Muscle layer of duodenum (tissue), 2 donors: ENCODE measurements around the gene SOD1.
A peak's percentile ranks its signal among the peaks of the same experiment; 100 is the strongest.
"Not testable (repeated sequence)": the region's sequence is repeated elsewhere in the genome, so short reads cannot be mapped to it uniquely, and the experiment has no call there.

Experiments used
- H3K27ac ChIP-seq: one replicate; pipeline ENCODE4 v1.7.0; 2013; ENCODE audit warnings: mild to moderate bottlenecking, low read length
- H3K27me3 ChIP-seq: one replicate; pipeline ENCODE4 v1.7.0; 2013; ENCODE audit warnings: low read depth, mild to moderate bottlenecking, control low read depth, low read length
- H3K36me3 ChIP-seq, 2 donors: one replicate each; pipeline ENCODE4 v1.7.0; 2013; ENCODE audit warnings: low read length in 2 of 2, control low read depth in 1 of 2, mild to moderate bottlenecking in 1 of 2; ENCODE audit not compliant: insufficient read depth in 2 of 2, control insufficient read depth in 1 of 2
- H3K4me1 ChIP-seq, 2 donors: one replicate each; pipeline ENCODE4 v1.7.0; 2013; ENCODE audit warnings: low read length in 2 of 2, mild to moderate bottlenecking in 2 of 2, control low read depth in 1 of 2, moderate library complexity in 1 of 2; ENCODE audit not compliant: insufficient read depth in 2 of 2, control insufficient read depth in 1 of 2
- H3K4me3 ChIP-seq, 2 donors: one replicate each; pipeline ENCODE4 v1.7.0; 2013; ENCODE audit warnings: low read length in 2 of 2, low read depth in 1 of 2, mild to moderate bottlenecking in 1 of 2
- H3K9me3 ChIP-seq, 2 donors: one replicate each; pipeline ENCODE4 v1.7.0; 2013; ENCODE audit warnings: low read length in 2 of 2, control low read depth in 1 of 2, mild to moderate bottlenecking in 1 of 2; ENCODE audit not compliant: control insufficient read depth in 1 of 2
- donor health status: healthy.

The SOD1 gene

DNA sequence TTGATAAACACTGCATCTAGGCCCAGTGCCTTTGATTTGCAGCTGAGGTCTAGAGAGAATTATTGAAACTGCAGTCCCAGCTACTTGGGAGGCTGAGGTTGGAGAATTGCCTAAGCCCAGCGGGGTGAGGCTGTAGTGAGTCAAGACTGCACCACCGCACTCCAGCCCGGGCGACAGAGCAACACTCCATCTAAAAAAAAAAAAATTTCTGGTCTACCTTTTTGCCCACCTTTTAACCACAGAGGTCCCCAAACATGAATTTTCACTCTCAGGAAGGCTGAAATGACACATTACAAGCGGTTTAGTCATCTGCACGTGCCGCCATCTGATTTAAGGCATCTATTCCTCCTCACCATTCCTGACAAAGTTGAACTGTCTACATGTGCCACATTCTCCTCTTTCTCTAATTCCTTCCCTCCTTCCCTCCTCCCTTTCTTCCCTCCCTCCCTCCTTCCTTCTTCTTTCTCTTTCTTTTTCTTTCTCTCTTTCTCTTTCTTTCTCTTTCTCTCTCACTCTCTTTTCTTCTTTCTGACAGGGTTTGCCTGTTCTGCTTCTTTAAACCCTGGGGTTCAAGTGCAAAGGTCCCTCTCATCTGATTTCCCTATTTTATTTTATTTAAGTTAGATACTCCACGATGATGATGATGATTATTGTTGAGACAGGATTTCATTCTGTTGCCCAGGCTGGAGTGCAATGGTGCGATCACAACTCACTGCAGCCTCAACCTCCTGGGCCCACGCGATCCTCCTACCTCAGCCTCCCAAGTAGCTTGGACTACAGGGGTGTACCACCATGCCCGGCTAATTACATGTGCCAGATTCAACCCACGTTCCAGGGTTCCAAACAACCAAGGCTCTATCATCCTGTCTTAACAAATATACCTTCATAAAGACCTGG is 3.0 kb upstream of the SOD1 start:
- H3K4me3 ChIP-seq: no peak overlapping the region
- H3K4me1 ChIP-seq: peaks cover 0 to 9% of the 10 kb centered on the region in 2 donors
- H3K27me3 ChIP-seq: no peaks in the 10 kb centered on the region
- no peaks in the 10 kb centered on the region for H3K9me3 ChIP-seq
- H3K36me3 ChIP-seq: no peaks in the 10 kb centered on the region
- H3K27ac ChIP-seq: no peak overlapping the region

DNA sequence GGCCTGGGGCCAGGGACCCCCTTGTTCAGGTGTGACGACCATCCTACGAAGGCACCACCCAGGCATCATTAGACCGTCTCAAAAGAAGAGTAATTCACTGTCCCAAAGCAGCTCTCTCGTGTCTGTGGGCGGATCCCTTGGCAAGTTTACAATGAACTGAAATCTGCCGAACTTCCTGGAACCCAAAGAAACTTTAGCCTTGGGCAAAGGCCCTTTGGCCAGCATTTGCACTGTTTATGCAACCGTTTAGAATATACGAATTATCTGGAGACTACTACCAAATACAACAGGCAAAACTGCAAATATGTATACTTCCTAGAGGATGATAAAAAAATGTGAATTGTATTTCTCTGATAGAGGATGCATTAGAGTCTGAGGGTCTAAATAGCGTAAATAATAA is 1.4 kb upstream of the SOD1 start:
- H3K9me3 ChIP-seq: no peaks in the 10 kb centered on the region
- no peaks in the 10 kb centered on the region for H3K36me3 ChIP-seq
- peaks cover 0 to 9% of the 10 kb centered on the region in 2 donors for H3K4me1 ChIP-seq
- H3K27ac ChIP-seq: no peak overlapping the region
- no peak overlapping the region for H3K4me3 ChIP-seq
- H3K27me3 ChIP-seq: no peaks in the 10 kb centered on the region

DNA sequence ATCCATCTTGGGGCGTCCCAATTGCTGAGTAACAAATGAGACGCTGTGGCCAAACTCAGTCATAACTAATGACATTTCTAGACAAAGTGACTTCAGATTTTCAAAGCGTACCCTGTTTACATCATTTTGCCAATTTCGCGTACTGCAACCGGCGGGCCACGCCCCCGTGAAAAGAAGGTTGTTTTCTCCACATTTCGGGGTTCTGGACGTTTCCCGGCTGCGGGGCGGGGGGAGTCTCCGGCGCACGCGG is 282 bp upstream of the SOD1 start:
- Histone ChIP-seq H3K36me3 (peaks cover 0 to 6% of the 10 kb centered on the region in 2 donors), H3K27ac (peak overlapping the region; percentile 26), H3K9me3 (no peaks in the 10 kb centered on the region), H3K4me3 (peak overlapping the region; percentile 75 to 85), H3K27me3 (no peaks in the 10 kb centered on the region), H3K4me1 (peaks cover 0 to 9% of the 10 kb centered on the region in 2 donors)

DNA sequence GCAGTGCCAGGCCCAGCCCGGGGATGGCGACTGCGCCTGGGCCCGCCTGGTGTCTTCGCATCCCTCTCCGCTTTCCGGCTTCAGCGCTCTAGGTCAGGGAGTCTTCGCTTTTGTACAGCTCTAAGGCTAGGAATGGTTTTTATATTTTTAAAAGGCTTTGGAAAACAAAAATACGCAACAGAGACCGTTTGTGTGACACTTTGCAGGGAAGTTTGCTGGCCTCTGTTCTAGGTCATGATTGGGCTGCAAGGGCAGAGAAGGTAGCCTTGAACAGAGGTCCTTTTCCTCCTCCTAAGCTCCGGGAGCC is 719 bp downstream of the SOD1 start:
- H3K4me1 ChIP-seq: peaks cover 0 to 10% of the 10 kb centered on the region in 2 donors
- peaks cover 0 to 13% of the 10 kb centered on the region in 2 donors for H3K36me3 ChIP-seq
- H3K27me3 ChIP-seq: no peaks in the 10 kb centered on the region

DNA sequence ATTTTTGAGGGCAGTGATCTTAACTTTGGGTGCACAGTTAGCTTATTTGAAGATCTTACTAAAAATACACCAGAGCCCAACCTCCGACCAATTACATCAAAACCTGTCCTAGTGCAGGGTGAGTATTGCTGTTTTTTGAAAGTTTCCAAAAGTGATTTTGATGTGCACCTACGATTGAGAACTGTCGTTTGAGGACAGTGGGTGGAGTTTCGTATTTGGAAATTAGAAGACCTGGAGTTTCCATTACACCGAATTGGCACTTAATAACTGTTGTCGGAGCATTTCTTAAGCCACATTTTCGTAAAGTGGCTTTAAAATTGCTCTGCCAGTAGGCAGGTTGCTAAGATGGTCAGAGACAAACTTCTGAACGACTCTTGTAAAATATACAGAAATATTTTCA is 1.1 kb downstream of the SOD1 start:
- no peaks in the 10 kb centered on the region for H3K27me3 ChIP-seq
- peak overlapping the region; percentile 76 for H3K27ac ChIP-seq
- peaks cover 0 to 14% of the 10 kb centered on the region in 2 donors for H3K4me1 ChIP-seq
- H3K4me3 ChIP-seq: peak overlapping the region; percentile 85 to 87
- H3K36me3 ChIP-seq: peaks cover 0 to 17% of the 10 kb centered on the region in 2 donors
- no peaks in the 10 kb centered on the region for H3K9me3 ChIP-seq

More for the DNA sequence above, 719 bp downstream of the SOD1 start:
- H3K4me3 ChIP-seq: peak overlapping the region; percentile 85 to 87
- peak overlapping the region; percentile 76 for H3K27ac ChIP-seq
- no peaks in the 10 kb centered on the region for H3K9me3 ChIP-seq

DNA sequence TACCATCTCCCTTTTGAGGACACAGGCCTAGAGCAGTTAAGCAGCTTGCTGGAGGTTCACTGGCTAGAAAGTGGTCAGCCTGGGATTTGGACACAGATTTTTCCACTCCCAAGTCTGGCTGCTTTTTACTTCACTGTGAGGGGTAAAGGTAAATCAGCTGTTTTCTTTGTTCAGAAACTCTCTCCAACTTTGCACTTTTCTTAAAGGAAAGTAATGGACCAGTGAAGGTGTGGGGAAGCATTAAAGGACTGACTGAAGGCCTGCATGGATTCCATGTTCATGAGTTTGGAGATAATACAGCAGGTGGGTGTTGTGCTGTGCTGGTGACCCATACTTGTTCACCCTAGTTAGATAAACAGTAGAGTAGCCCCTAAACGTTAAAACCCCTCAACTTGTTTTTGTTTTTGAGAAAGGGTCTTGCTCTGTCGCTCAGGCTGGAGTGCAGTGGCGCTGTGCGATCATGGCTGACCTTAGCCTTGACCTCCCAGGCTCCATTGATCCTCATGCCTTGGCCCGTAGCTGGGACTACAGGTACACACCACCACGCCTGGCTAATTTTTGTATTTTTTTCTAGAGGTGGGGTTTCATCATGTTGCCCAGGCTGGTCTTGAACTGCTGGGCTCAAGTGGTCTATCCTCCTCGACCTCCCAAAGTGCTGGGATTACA is 4.2 kb downstream of the SOD1 start:
- no peak overlapping the region for H3K27ac ChIP-seq

DNA sequence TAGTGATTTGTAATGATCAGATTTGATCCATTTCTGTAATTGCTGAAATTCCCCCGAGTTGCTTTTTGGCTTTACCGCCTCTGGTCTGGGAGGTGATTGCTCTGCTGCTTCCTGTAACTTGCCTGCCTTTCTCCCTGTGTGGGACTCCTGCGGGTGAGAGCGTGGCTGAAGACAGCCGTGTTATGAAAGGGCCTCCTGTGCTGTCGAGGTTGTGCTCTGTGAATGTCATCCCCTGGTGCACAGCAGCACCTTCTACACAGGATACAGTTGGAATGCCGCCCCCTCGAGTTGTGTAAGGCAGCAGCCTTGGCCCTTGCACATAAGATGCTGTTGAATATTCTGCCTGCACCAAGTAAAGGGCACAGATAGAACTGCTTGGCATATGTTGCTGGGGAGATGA is 5.9 kb downstream of the SOD1 start:
- Histone ChIP-seq H3K4me1 (peaks cover 0 to 15% of the 10 kb centered on the region in 2 donors), H3K36me3 (peaks cover 32 to 39% of the 10 kb centered on the region in 2 donors), H3K27ac (no peak overlapping the region), H3K4me3 (no peak overlapping the region), H3K9me3 (no peaks in the 10 kb centered on the region), H3K27me3 (no peaks in the 10 kb centered on the region)

More for the DNA sequence above, 4.2 kb downstream of the SOD1 start:
- peaks cover 0 to 15% of the 10 kb centered on the region in 2 donors for H3K4me1 ChIP-seq
- H3K9me3 ChIP-seq: no peaks in the 10 kb centered on the region
- H3K36me3 ChIP-seq: peaks cover 19 to 35% of the 10 kb centered on the region in 2 donors
- H3K27me3 ChIP-seq: no peaks in the 10 kb centered on the region
- H3K4me3 ChIP-seq: no peak overlapping the region

DNA sequence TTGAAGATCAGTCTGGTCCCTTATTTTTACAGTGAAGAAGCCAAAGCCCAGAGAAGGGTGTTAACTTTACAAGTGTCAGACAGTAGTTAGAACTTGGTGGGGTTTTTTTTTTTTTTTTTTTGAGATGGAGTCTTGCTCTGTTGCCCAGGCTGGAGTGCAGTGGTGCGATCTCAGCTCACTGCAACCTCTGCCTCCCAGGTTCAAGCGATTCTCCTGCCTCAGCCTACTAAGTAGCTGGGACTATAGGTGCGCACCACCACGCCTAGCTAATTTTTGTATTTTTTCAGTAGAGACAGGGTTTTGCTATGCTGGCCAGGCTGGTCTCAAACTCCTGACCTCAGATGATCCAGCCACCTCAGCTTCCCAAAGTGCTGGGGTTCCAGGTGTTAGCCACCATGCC is 6.4 kb downstream of the SOD1 start:
- Histone ChIP-seq H3K4me1 (peaks cover 0 to 10% of the 10 kb centered on the region in 2 donors), H3K36me3 (peaks cover 35 to 39% of the 10 kb centered on the region in 2 donors)
- not testable (repeated sequence) for H3K27ac ChIP-seq, H3K9me3 ChIP-seq, H3K4me3 ChIP-seq, H3K27me3 ChIP-seq

DNA sequence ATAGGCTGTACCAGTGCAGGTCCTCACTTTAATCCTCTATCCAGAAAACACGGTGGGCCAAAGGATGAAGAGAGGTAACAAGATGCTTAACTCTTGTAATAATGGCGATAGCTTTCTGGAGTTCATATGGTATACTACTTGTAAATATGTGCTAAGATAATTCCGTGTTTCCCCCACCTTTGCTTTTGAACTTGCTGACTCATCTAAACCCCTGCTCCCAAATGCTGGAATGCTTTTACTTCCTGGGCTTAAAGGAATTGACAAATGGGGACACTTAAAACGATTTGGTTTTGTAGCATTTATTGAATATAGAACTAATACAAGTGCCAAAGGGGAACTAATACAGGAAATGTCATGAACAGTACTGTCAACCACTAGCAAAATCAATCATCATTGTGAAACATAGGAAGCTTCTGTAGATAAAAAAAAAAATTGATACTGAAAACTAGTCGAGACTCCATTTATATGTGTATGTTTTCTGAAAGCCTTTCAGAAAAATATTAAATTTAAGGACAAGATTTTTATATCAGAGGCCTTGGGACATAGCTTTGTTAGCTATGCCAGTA is 7.0 kb downstream of the SOD1 start:
- Histone ChIP-seq H3K9me3 (no peaks in the 10 kb centered on the region), H3K27me3 (no peaks in the 10 kb centered on the region), H3K4me3 (no peak overlapping the region), H3K4me1 (peaks cover 0 to 6% of the 10 kb centered on the region in 2 donors), H3K27ac (no peak overlapping the region), H3K36me3 (peaks cover 38 to 44% of the 10 kb centered on the region in 2 donors)

DNA sequence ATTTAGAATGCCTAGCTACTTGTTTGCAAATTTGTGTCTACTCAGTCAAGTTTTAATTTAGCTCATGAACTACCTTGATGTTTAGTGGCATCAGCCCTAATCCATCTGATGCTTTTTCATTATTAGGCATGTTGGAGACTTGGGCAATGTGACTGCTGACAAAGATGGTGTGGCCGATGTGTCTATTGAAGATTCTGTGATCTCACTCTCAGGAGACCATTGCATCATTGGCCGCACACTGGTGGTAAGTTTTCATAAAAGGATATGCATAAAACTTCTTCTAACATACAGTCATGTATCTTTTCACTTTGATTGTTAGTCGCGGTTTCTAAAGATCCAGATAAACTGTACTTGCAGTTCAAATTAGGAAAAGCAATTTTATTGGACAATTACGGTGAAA is 7.6 kb downstream of the SOD1 start:
- no peak overlapping the region for H3K4me3 ChIP-seq
- no peaks in the 10 kb centered on the region for H3K9me3 ChIP-seq
- peaks cover 0 to 6% of the 10 kb centered on the region in 2 donors for H3K4me1 ChIP-seq
- H3K27me3 ChIP-seq: no peaks in the 10 kb centered on the region
- H3K36me3 ChIP-seq: peaks cover 41 to 50% of the 10 kb centered on the region in 2 donors
- H3K27ac ChIP-seq: no peak overlapping the region

DNA sequence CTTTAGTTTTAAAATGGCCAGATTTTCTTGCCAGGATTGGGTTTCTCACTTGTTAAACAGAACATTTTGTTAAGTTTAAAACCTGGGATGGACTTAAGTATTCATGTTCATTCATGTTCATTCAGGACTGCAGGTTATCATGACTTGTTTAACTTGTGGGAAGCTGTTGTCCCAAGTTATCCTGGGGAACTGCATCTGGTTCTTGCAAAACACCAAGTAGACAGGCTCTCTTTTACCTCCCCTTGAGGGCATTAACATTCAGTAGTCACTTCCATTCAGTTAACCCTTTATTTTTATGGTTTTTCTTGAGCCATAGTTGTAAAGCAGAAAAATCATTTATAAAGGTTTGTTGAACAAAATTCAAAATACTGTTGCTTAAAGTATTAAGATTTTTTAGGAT is 8.1 kb downstream of the SOD1 start:
- Histone ChIP-seq H3K4me1 (peaks cover 0 to 6% of the 10 kb centered on the region in 2 donors), H3K27ac (no peak overlapping the region), H3K36me3 (peaks cover 41 to 51% of the 10 kb centered on the region in 2 donors)

More for the DNA sequence above, 8.1 kb downstream of the SOD1 start:
- Histone ChIP-seq H3K27me3 (no peaks in the 10 kb centered on the region), H3K4me3 (no peak overlapping the region), H3K9me3 (no peaks in the 10 kb centered on the region)
